ENCODE data around the gene SIAE. TPM values are rescaled to one million over a fixed set of nuclear protein-coding genes. Genes with fewer than 3 reads are reported as not detected.

The SIAE gene
- total RNA-seq = 19.5 and 23.2 TPM in 2 replicates

GRCh38 chr11:124673333-124674167, at the start of gene SIAE, which contains the start of gene SPA17:
Gene SIAE, minus strand, starts transcription at chr11:124673739. Its CDS starts 31 bp downstream, at chr11:124673708.
Gene SPA17, plus strand, starts transcription at chr11:124673904. Its CDS starts 1,361 bp downstream, at chr11:124675265.

DNA sequence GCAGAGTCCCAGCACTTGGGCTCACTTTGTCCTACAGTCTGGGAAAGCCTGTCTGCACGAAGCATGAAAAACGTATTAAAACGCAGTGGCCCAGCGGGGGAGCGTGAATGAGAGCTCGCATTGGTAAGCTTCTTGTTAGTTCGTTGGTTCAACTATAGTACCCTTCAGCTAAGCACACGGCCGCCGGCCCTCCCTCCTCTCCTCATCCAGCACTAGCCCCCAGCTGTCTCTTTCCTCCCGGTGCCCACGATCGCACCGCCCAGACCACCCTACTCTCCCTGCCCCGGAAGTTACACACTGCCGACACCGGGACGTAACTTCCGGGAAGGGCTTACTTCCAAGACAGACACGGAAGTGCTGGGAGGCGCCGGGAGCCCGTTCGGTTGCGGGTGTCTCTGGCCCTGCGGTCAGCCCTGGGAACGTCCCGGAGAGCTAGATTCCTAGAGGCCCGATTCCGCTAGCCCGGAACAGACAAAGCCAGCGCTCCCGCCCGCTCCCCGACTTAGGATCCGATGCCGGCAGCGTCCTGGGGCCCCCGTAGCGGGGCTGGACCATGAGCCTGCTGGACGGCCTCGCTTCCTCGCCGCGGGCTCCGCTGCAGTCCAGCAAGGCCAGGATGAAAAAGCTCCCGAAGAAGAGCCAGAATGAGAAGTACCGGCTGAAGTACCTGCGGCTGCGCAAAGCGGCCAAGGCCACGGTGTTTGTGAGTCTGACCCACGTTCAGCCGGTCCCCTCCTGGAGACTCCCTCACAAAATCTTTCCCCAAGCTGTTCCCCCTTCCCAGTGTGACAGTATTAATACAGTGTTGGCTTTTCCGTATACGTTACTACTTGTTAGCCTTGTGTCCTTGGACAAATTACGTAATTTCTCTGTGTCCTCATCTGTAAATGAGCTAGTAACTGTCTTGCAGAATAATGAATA, 50.7 kb downstream of the SIAE start, which contains the start of gene TBRG1:
Gene TBRG1, plus strand, starts transcription at position 334 of the 921 bp plus-strand sequence. Its CDS starts 220 bp downstream, at position 554.

GRCh38 chr11:124611064-124611463, 62.5 kb downstream of the SIAE start, which contains the start of gene PANX3:
Gene PANX3, plus strand, starts transcription at chr11:124611428. Its CDS starts 129 bp downstream, at chr11:124611557.

Other genes starting within 250 kb of the SIAE start
- not detected in 2 replicates for gene OR8B4, start 248.9 kb downstream of the SIAE start, total RNA-seq
- not detected in 2 replicates for gene OR8B8, start 228.0 kb downstream of the SIAE start, total RNA-seq
- not detected in 2 replicates for gene OR8B12, start 130.1 kb downstream of the SIAE start, total RNA-seq
- gene OR8A1, start 103.7 kb downstream of the SIAE start, total RNA-seq = not detected in 2 replicates
- gene PANX3, start 62.3 kb downstream of the SIAE start, total RNA-seq = not detected in 2 replicates
- 20.9 and 23.0 TPM in 2 replicates for gene TBRG1, start 50.9 kb downstream of the SIAE start, total RNA-seq
- gene SPA17, start 165 bp upstream of the SIAE start, total RNA-seq = 4.9 and 6.3 TPM in 2 replicates
- 0.16 and 0.36 TPM in 2 replicates for gene NRGN, start 66.2 kb upstream of the SIAE start, total RNA-seq
- not detected in 2 replicates for gene VSIG2, start 78.5 kb upstream of the SIAE start, total RNA-seq
- 2.2 and 15.2 TPM in 2 replicates for gene ESAM, start 88.6 kb upstream of the SIAE start, total RNA-seq
- 5.8 and 19.1 TPM in 2 replicates for gene MSANTD2, start 126.7 kb upstream of the SIAE start, total RNA-seq
- gene ROBO3, start 191.7 kb upstream of the SIAE start, total RNA-seq = 16.0 and 36.5 TPM in 2 replicates
- 25.6 and 32.9 TPM in 2 replicates for gene ROBO4, start 224.1 kb upstream of the SIAE start, total RNA-seq
- gene HEPN1, start 245.5 kb upstream of the SIAE start, total RNA-seq = not detected in 2 replicates

Measured in cardiac atrium fibroblast (primary cell).